Adrenal gland (tissue), 12 donors: ENCODE data around the gene CHD9. TPM values are rescaled to one million over a fixed set of nuclear protein-coding genes. Genes with fewer than 3 reads are reported as not detected.

Source experiments
- DNase-seq, 7 donors: peaks; one replicate each; pipeline ENCODE4 v3.0.0-alpha.2; 2019 to 2020
- H3K27ac ChIP-seq, 5 donors: fragments of 200-600 bp; sonication (generic) in 4 of 5; 1 replicate in 3 of 5; 2 replicates in 2 of 5; pipeline versions ENCODE4 v1.5.1 to v1.8.0; 2016 to 2020; ENCODE audit warnings: mild to moderate bottlenecking in 1 of 5
- H3K27me3 ChIP-seq: fragments of 200-600 bp; 2 replicates; pipeline ENCODE4 v1.8.0; 2021
- H3K36me3 ChIP-seq, 2 donors: fragments of 200-600 bp; replicated peaks in 1 of 2; 1 replicate in 1 of 2; 2 replicates in 1 of 2; pipeline versions ENCODE4 v1.5.1 to v1.8.0; 2018 to 2022
- H3K4me1 ChIP-seq, 2 donors: fragments of 200-600 bp; replicated peaks in 1 of 2; 1 replicate in 1 of 2; 2 replicates in 1 of 2; pipeline versions ENCODE4 v1.5.1 to v1.8.0; 2018 to 2021
- H3K4me3 ChIP-seq, 4 donors: fragments of 200-600 bp; sonication (generic) in 3 of 4; one replicate each; pipeline ENCODE4 v1.5.1; 2016 to 2018
- H3K9me3 ChIP-seq, 3 donors: fragments of 200-600 bp; sonication (generic) in 1 of 3; replicated peaks in 1 of 3; 1 replicate in 2 of 3; 2 replicates in 1 of 3; pipeline versions ENCODE4 v1.5.1 to v1.8.0; 2016 to 2021
- CTCF ChIP-seq, 6 experiments: fragments of 450-650 bp in 4 of 6; fragments of 200-600 bp in 2 of 6; sonication (generic) in 1 of 6; IDR thresholded peaks; 1 replicate in 5 of 6; 2 replicates in 1 of 6; pipeline versions ENCODE4 v1.5.1 to v1.8.0; 2016 to 2021; ENCODE audit warnings: antibody characterized with exemption in 6 of 6, mild to moderate bottlenecking in 2 of 6, moderate library complexity in 1 of 6
- POLR2A ChIP-seq, 2 donors: fragments of 450-650 bp; IDR thresholded peaks; one replicate each; pipeline ENCODE4 v1.6.1; 2017; ENCODE audit warnings: antibody characterized with exemption in 2 of 2, mild to moderate bottlenecking in 2 of 2, moderate library complexity in 1 of 2
- WGBS, 4 donors: extraction: QIAGEN DNeasy Blood & Tissue Kit in 2 of 4; methylation state at CpG; one replicate each; pipeline versions ENCODE4 v1.1.5 to v1.1.7; 2013 to 2017; 5-methylcytosine and 5-hydroxymethylcytosine counted together
- intact Hi-C, 2 donors: fragments of 100-400 bp; cut with DNase I; formaldehyde crosslinking; loops; one replicate each; pipeline versions ENCODE4 v1.14.1 to v1.15.0; 2022 to 2023
- polyA plus RNA-seq, 3 donors: library from polyadenylated mRNA; stranded (reverse); fragments of 200-250 nt in 2 of 3; fragments of 350-450 nt in 1 of 3; fragmentation: Illumina TruSeq in 1 of 3; extraction: RNeasy Lipid Tissue Mini Kit (QIAGEN cat#74804) in 1 of 3; gene quantifications; one replicate each; pipeline ENCODE4 v1.2.3, GENCODE V29; 2013 to 2014
- total RNA-seq, 9 donors: library from RNA; depleted of rRNA in 4 of 9; stranded (reverse); fragments of >200 nt in 4 of 9; fragments of 120-200 nt in 1 of 9; fragmentation: NEBNext Ultra II Directional in 1 of 9; extraction: Animal tissue kit (Norgen Biotek cat#: 25700) in 1 of 9; gene quantifications; one replicate each; pipeline versions ENCODE4 v1.1.0 to v1.2.4, GENCODE V29; 2013 to 2023
- donor health status: healthy with polysubstance abuse.
- donor health status: Bipolar disorder and iron deficiency.
- donor health status: DM: yes; HTN: yes; CAD: no.
- donor health status: DM: no; HTN: no; CAD: no.
- donor health status: DM: no; HTN: no; CAD: no.
- donor health status: DM: yes; HTN: yes; CAD: no.

The CHD9 gene
- total and polyA plus RNA-seq, 12 donors = 10.0 to 95.9 (median 54.7) TPM

GRCh38 chr16:53115773-53116172 lies 61.0 kb downstream of the CHD9 start:
- DNase-seq = no peak
- WGBS, 4 donors = 86 to 98% (median 91%) methylated on average over 4 of the region's 4 CpGs
- peaks cover 5 to 16% of the 10 kb centered on the region in 2 donors for H3K4me1 ChIP-seq
- intact Hi-C loops = no loop called here
- H3K9me3 ChIP-seq = no peaks in the 10 kb centered on the region
- H3K27me3 ChIP-seq = no peaks in the 10 kb centered on the region
- TF ChIP-seq CTCF (IDR thresholded peaks at IDR 0.05) = no peak
- no peak for TF ChIP-seq POLR2A (IDR thresholded peaks at IDR 0.05)
- H3K27ac ChIP-seq = no peak overlapping the region
- H3K4me3 ChIP-seq = no peak overlapping the region
- H3K36me3 ChIP-seq = no peaks in the 10 kb centered on the region

GRCh38 chr16:53121043-53121620 lies 66.3 kb downstream of the CHD9 start:
- 55 to 59% (median 57%) methylated on average over 2 of the region's 2 CpGs for WGBS, 4 donors
- Histone ChIP-seq H3K27me3 (no peaks in the 10 kb centered on the region), H3K4me3 (no peak overlapping the region), H3K4me1 (peaks cover 0 to 5% of the 10 kb centered on the region in 2 donors), H3K36me3 (no peaks in the 10 kb centered on the region), H3K9me3 (no peaks in the 10 kb centered on the region), H3K27ac (peak overlapping the region in 1 of 5 donors; percentile 13)
- intact Hi-C loops = loop anchor here in 1 of 2 donors (10.0 kb wide), 1 partner anchor 66 kb away; the partner anchor contains the start of genes CHD9 and CHD9NB
- DNase-seq = no peak
- TF ChIP-seq CTCF (IDR thresholded peaks at IDR 0.05) = no peak

GRCh38 chr16:53121661-53122060 lies 66.9 kb downstream of the CHD9 start:
- WGBS, 4 donors = 38 to 44% (median 40%) methylated on average over 1 of the region's 1 CpG
- Histone ChIP-seq H3K27ac (peak overlapping the region in 1 of 5 donors; percentile 13), H3K27me3 (no peaks in the 10 kb centered on the region), H3K4me3 (no peak overlapping the region), H3K4me1 (peaks cover 0 to 5% of the 10 kb centered on the region in 2 donors), H3K9me3 (no peaks in the 10 kb centered on the region), H3K36me3 (no peaks in the 10 kb centered on the region)
- intact Hi-C loops = loop anchor here in 1 of 2 donors (10.0 kb wide), 1 partner anchor 67 kb away; the partner anchor contains the start of genes CHD9 and CHD9NB
- no peak for DNase-seq
- TF ChIP-seq CTCF (IDR thresholded peaks at IDR 0.05) = no peak
- TF ChIP-seq POLR2A (IDR thresholded peaks at IDR 0.05) = no peak

GRCh38 chr16:53123747-53124146 lies 69.0 kb downstream of the CHD9 start:
- DNase-seq = no peak
- Histone ChIP-seq H3K4me1 (peaks cover 0 to 5% of the 10 kb centered on the region in 2 donors), H3K27me3 (no peaks in the 10 kb centered on the region), H3K4me3 (no peak overlapping the region), H3K36me3 (no peaks in the 10 kb centered on the region), H3K27ac (no peak overlapping the region), H3K9me3 (no peaks in the 10 kb centered on the region)
- no peak for TF ChIP-seq POLR2A (IDR thresholded peaks at IDR 0.05)
- no peak for TF ChIP-seq CTCF (IDR thresholded peaks at IDR 0.05)
- intact Hi-C loops = loop anchor here in 1 of 2 donors (10.0 kb wide), 1 partner anchor 69 kb away; the partner anchor contains the start of genes CHD9 and CHD9NB
- 92 to 94% (median 93%) methylated on average over 3 of the region's 3 CpGs for WGBS, 4 donors
